Neutrophil (primary cell): ENCODE results near the gene TMED9.

Source experiments
- H3K27ac ChIP-seq: fragments of 200-600 bp; sonication (generic); 2 replicates; pipeline ENCODE4 v1.5.1; 2016; ENCODE audit warnings: mild to moderate bottlenecking, moderate library complexity
- H3K27me3 ChIP-seq: fragments of 200-600 bp; sonication (generic); 2 replicates; pipeline ENCODE4 v1.6.0; 2016; ENCODE audit warnings: mild to moderate bottlenecking
- H3K36me3 ChIP-seq: fragments of 200-600 bp; sonication (generic); 2 replicates; pipeline ENCODE4 v1.5.1; 2017
- H3K4me1 ChIP-seq, 2 experiments: fragments of 200-600 bp in 1 of 2; sonication (generic) in 1 of 2; 1 replicate in 1 of 2; 2 replicates in 1 of 2; pipeline versions ENCODE4 v1.5.1 to v1.6.1; 2013 to 2016; ENCODE audit warnings: low read depth in 1 of 2, low read length in 1 of 2, mild to moderate bottlenecking in 1 of 2, moderate library complexity in 1 of 2; ENCODE audit not compliant: control insufficient read depth in 1 of 2, insufficient read depth in 1 of 2
- H3K4me3 ChIP-seq, 2 experiments: fragments of 200-600 bp in 1 of 2; sonication (generic) in 1 of 2; 1 replicate in 1 of 2; 2 replicates in 1 of 2; pipeline ENCODE4 v1.5.1; 2013 to 2016; ENCODE audit warnings: low read depth in 1 of 2, low read length in 1 of 2, mild to moderate bottlenecking in 1 of 2, moderate library complexity in 1 of 2
- H3K9me3 ChIP-seq: fragments of 200-600 bp; sonication (generic); 2 replicates; pipeline ENCODE4 v1.5.1; 2016
- CTCF ChIP-seq: fragments of 200-600 bp; sonication (generic); IDR thresholded peaks from 2 replicates; pipeline ENCODE4 v1.5.1; 2016; ENCODE audit warnings: antibody characterized with exemption

TMED9 gene

GRCh38 chr5:177568326-177568725 lies 23.7 kb upstream of the TMED9 start:
- no peak overlapping the region for H3K27ac ChIP-seq
- TF ChIP-seq CTCF = no peak
- no peaks in the 10 kb centered on the region for H3K36me3 ChIP-seq
- H3K4me1 ChIP-seq = no peaks in the 10 kb centered on the region
- H3K9me3 ChIP-seq = no peaks in the 10 kb centered on the region
- H3K27me3 ChIP-seq = peaks cover 33% of the 10 kb centered on the region
- no peak overlapping the region for H3K4me3 ChIP-seq

DNA sequence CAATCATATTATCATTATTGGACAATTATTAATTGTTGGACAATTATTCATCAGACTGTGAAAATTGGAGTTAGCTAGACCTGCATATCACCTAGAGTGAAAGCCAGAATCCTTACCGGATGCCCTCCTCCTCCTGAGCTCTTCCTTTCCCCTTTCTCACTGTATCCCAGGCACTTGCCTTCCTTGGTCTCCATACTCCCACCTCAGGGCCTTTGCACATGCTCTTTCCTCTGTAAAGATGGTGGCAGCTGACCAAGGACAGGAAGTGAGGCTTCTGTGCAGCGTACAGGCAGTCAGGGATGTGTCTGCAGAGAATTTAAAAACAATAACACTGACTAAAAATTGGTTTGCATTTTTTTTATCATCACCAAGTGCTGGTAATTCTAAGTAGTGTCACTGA lies 22.1 kb upstream of the TMED9 start:
- no peaks in the 10 kb centered on the region for H3K9me3 ChIP-seq
- H3K27ac ChIP-seq = no peak overlapping the region
- TF ChIP-seq CTCF = no peak
- H3K27me3 ChIP-seq = peaks cover 39% of the 10 kb centered on the region
- no peaks in the 10 kb centered on the region for H3K36me3 ChIP-seq
- no peaks in the 10 kb centered on the region for H3K4me1 ChIP-seq
- H3K4me3 ChIP-seq = no peak overlapping the region

- Histone ChIP-seq H3K4me1 (no peaks in the 10 kb centered on the region), H3K4me3 (no peak overlapping the region), H3K27ac (no peak overlapping the region), H3K27me3 (peaks cover 30% of the 10 kb centered on the region), H3K36me3 (no peaks in the 10 kb centered on the region), H3K9me3 (no peaks in the 10 kb centered on the region)
- no peak for TF ChIP-seq CTCF
These were observed 16.5 kb upstream of the TMED9 start for GRCh38 chr5:177575488-177575887.

DNA sequence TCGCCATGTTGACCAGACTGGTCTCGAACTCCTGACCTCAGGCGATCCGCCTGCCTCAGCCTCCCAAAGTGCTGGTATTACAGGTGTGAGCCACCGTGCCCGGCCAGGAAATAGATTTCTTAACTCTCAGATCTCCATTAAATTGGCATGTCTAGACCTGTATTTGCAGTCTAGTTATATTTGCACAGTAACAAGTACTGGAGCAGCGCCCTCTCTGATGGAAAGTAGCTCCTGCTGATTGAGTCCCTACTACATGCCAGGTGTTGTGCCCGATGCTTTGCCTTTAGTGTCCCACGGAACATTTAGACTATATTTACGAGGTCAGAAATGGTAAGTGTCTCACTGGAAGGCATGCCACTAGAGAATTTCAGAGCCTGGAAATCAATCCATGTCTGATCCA lies 15.8 kb upstream of the TMED9 start:
- TF ChIP-seq CTCF = no peak

DNA sequence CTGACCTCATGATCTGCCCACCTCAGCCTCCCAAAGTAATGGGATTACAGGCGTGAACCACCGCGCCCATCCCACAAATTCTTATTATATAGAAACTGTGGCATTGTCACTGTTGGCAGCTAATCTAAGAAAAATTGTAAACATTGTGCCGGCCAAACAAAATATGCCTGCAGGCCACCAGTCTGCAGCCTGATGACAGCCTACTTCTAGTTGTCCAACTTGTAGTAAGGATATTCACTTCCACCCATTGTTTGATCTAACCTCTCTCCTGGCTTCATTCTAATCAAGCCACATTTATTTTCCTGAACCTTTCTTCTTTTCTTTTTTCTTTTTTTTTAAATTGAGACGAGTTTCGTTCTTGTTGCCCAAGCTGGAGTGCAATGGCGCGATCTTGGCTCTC lies 13.7 kb upstream of the TMED9 start:
- Histone ChIP-seq H3K9me3 (no peaks in the 10 kb centered on the region), H3K36me3 (no peaks in the 10 kb centered on the region), H3K27ac (no peak overlapping the region), H3K27me3 (peaks cover 37% of the 10 kb centered on the region), H3K4me3 (no peak overlapping the region), H3K4me1 (no peaks in the 10 kb centered on the region)
- no peak for TF ChIP-seq CTCF

More for the DNA sequence above, 15.8 kb upstream of the TMED9 start:
- no peaks in the 10 kb centered on the region for H3K9me3 ChIP-seq
- H3K4me3 ChIP-seq = no peak overlapping the region
- no peak overlapping the region for H3K27ac ChIP-seq
- peaks cover 30% of the 10 kb centered on the region for H3K27me3 ChIP-seq
- no peaks in the 10 kb centered on the region for H3K4me1 ChIP-seq
- no peaks in the 10 kb centered on the region for H3K36me3 ChIP-seq

DNA sequence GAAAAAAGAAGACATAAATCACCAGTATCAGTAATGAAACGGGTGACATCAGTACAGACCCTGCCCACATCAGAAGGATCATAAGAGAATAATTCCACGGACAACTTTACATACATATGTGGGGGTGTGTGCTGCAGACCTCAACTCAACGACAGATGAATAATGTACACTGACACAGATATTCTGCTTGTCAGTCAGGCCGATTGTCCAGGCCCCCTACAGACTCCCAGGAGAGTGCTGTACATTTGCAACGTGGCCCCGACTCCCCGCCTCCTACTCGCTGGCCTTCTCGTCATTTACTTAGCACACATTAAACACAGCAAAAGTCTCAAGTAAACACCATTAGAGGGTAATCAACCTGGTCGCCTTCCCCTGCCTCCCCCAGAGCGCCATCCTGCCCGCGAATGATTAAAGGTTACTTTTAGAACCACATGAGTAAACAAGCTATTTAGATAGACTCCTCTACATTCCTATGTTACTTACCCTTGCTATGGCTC lies 3.5 kb upstream of the TMED9 start:
- Histone ChIP-seq H3K36me3 (peaks cover under 1% of the 10 kb centered on the region), H3K4me3 (no peak overlapping the region), H3K27ac (no peak overlapping the region), H3K27me3 (peaks cover 60% of the 10 kb centered on the region), H3K9me3 (no peaks in the 10 kb centered on the region), H3K4me1 (peaks cover 15 to 17% of the 10 kb centered on the region in 2 experiments)
- no peak for TF ChIP-seq CTCF
